K562 (cell line): Measurements from ENCODE around the gene ELF5. TPM values are rescaled to one million over a fixed set of nuclear protein-coding genes. Genes with fewer than 3 reads are reported as not detected.

ENCODE experiments used
- ATAC-seq: fragments of 200-7000 bp; cut with Tn5 transposase; 3 replicates; pipeline ENCODE4 v1.9.1; 2020; ENCODE audit warnings: moderate library complexity
- BruUV-seq: library from RNA; stranded (reverse); fragments of 400-500 nt; replicated peaks from 2 replicates; lab custom pipeline; 2021; lab: Mats Ljungman, UMichigan
- CTCF ChIA-PET: fragments of 300-600 bp; formaldehyde crosslinking; extraction: SDS; loops from one replicate; lab custom pipeline; 2021; ENCODE audit warnings: low intra/inter-chr PET ratio; lab: Yijun Ruan, JAX
- POLR2A ChIA-PET: fragments of 300-600, 350-650 bp; sonication (Branson Sonifier 250); formaldehyde crosslinking; extraction: SDS; loops from one replicate; lab custom pipeline; 2021; ENCODE audit warnings: antibody characterized with exemption, inconsistent platforms; lab: Yijun Ruan, JAX
- DNase-seq, 4 experiments: peaks; one replicate each; pipeline versions ENCODE4 v3.0.0 to v3.0.0-alpha.2; 2011 to 2018; ENCODE audit warnings: low spot score in 3 of 4, mixed read lengths in 3 of 4; ENCODE audit errors: extremely low read depth in 1 of 4
- FAIRE-seq: peaks from 2 replicates; lab custom pipeline; 2011; peaks lifted over from hg19 to GRCh38; lab: Jason Lieb, UNC
- H2AFZ ChIP-seq: 2 replicates; pipeline ENCODE4 v1.6.0; 2011; ENCODE audit warnings: low read depth, low read length, control low read depth, inconsistent platforms
- H3K27ac ChIP-seq: fragments of 200-600 bp; 3 replicates; pipeline ENCODE4 v1.8.0; 2011; ENCODE audit warnings: low read depth, mild to moderate bottlenecking, control low read depth, inconsistent platforms, low read length, moderate library complexity, mixed read lengths; ENCODE audit errors: extremely low read depth
- H3K27me3 ChIP-seq, 2 experiments: fragments of 300-600 bp in 1 of 2; 2 replicates in 1 of 2; 3 replicates in 1 of 2; pipeline versions ENCODE4 v1.6.0 to v1.8.0; 2011; ENCODE audit warnings: inconsistent platforms in 2 of 2, low read length in 2 of 2, mild to moderate bottlenecking in 1 of 2, mixed read lengths in 1 of 2, moderate library complexity in 1 of 2; ENCODE audit not compliant: control insufficient read depth in 2 of 2, insufficient read depth in 2 of 2
- H3K36me3 ChIP-seq: fragments of 300-600 bp; 3 replicates; pipeline ENCODE4 v1.8.0; 2011; ENCODE audit warnings: mild to moderate bottlenecking, low read length, inconsistent platforms; ENCODE audit not compliant: control insufficient read depth, insufficient read depth
- H3K4me1 ChIP-seq, 2 experiments: fragments of 200-600 bp in 1 of 2; replicated peaks in 1 of 2; 2 replicates in 1 of 2; 3 replicates in 1 of 2; pipeline versions ENCODE4 v1.5.1 to v1.8.0; 2011; ENCODE audit warnings: inconsistent platforms in 2 of 2, low read length in 2 of 2, mild to moderate bottlenecking in 1 of 2, mixed read lengths in 1 of 2, moderate library complexity in 1 of 2; ENCODE audit not compliant: control insufficient read depth in 2 of 2, insufficient read depth in 2 of 2
- H3K4me2 ChIP-seq: 2 replicates; pipeline ENCODE4 v1.6.1; 2011; ENCODE audit warnings: low read length, control low read depth, inconsistent platforms, mixed read lengths; ENCODE audit not compliant: insufficient read depth
- H3K4me3 ChIP-seq: fragments of 200-600 bp; sonication (generic), shearing (Covaris generic); 2 replicates; pipeline ENCODE4 v1.5.1; 2016; ENCODE audit warnings: control low read depth, inconsistent platforms
- H3K79me2 ChIP-seq: fragments of 200-600 bp; 3 replicates; pipeline ENCODE4 v1.8.0; 2011; ENCODE audit warnings: low read length, inconsistent platforms; ENCODE audit not compliant: control insufficient read depth, insufficient read depth
- H3K9ac ChIP-seq, 2 experiments: 2 replicates each; pipeline versions ENCODE4 v1.6.0 to v1.6.1; 2011; ENCODE audit warnings: low read depth in 2 of 2, low read length in 2 of 2, control low read depth in 1 of 2, inconsistent platforms in 1 of 2, mild to moderate bottlenecking in 1 of 2, mixed read lengths in 1 of 2; ENCODE audit not compliant: insufficient read depth in 1 of 2
- H3K9me1 ChIP-seq: one replicate; pipeline ENCODE4 v1.6.0; 2011; ENCODE audit warnings: inconsistent platforms, mild to moderate bottlenecking, low read length, moderate library complexity; ENCODE audit not compliant: control insufficient read depth, insufficient read depth
- H3K9me3 ChIP-seq: replicated peaks from 2 replicates; pipeline ENCODE4 v1.5.1; 2011; ENCODE audit warnings: low read depth, low read length, inconsistent platforms; ENCODE audit not compliant: control insufficient read depth, insufficient read depth
- H4K20me1 ChIP-seq: replicated peaks from 2 replicates; pipeline ENCODE4 v1.6.1; 2011; ENCODE audit warnings: low read length, inconsistent platforms, mixed read lengths; ENCODE audit not compliant: control insufficient read depth, insufficient read depth
- HMG20A ChIP-seq: fragments of 450-650 bp; formaldehyde crosslinking; conservative IDR thresholded peaks from 2 replicates; pipeline ENCODE4 v1.4.0; 2020; ENCODE audit warnings: mild to moderate bottlenecking, mixed read lengths
- HMG20B ChIP-seq: fragments of 250-450 bp; sonication (Bioruptor Pico); IDR thresholded peaks from 2 replicates; pipeline ENCODE4 v1.5.0; 2021; ENCODE audit warnings: mild to moderate bottlenecking
- MCM2 ChIP-seq: fragments of 450-650 bp; IDR thresholded peaks from 2 replicates; pipeline ENCODE4 v1.6.1; 2017; ENCODE audit warnings: low read depth, mild to moderate bottlenecking
- MXI1 ChIP-seq: IDR thresholded peaks from 2 replicates; pipeline ENCODE4 v1.6.1; 2011; ENCODE audit warnings: low read depth, mild to moderate bottlenecking, improper control_type of control experiment, low read length
- POU5F1 ChIP-seq: fragments of 150-350 bp; IDR thresholded peaks from 2 replicates; pipeline ENCODE4 v1.6.1; 2014; ENCODE audit warnings: borderline replicate concordance, low read length, low read depth, mild to moderate bottlenecking; ENCODE audit not compliant: partially characterized antibody
- PTBP1 ChIP-seq: fragments of 200-400 bp; formaldehyde crosslinking; IDR thresholded peaks from 2 replicates; pipeline ENCODE4 v1.6.1; 2017; ENCODE audit warnings: low read depth, low read length
- PYGO2 ChIP-seq: fragments of 450-650 bp; IDR thresholded peaks from 2 replicates; pipeline ENCODE4 v1.6.1; 2016; ENCODE audit warnings: mild to moderate bottlenecking, missing genetic modification characterization, moderate library complexity, missing compliant biosample characterization
- ZNF274 ChIP-seq: IDR thresholded peaks from 2 replicates; pipeline ENCODE4 v1.6.1; 2011; ENCODE audit warnings: low read depth, mild to moderate bottlenecking, low read length, moderate library complexity, borderline replicate concordance
- ZNF830 ChIP-seq: fragments of 250-450 bp; sonication (Bioruptor Pico); IDR thresholded peaks from 2 replicates; pipeline ENCODE4 v1.5.0; 2021; ENCODE audit warnings: mild to moderate bottlenecking
- WGBS: fragments of 100-300 bp; shearing (Covaris generic); methylation state at CpG from one replicate; pipeline ENCODE4 v1.1.6; 2016; ENCODE audit warnings: low coverage, mixed read lengths; ENCODE audit not compliant: insufficient coverage; ENCODE audit errors: missing lambda C conversion rate; 5-methylcytosine and 5-hydroxymethylcytosine counted together
- in situ Hi-C: fragments of 300-500 bp; cut with MboI; formaldehyde crosslinking; loops from 4 replicates; pipeline ENCODE4 v1.15.0; 2018; ENCODE audit warnings: inconsistent platforms, mixed read lengths
- intact Hi-C: fragments of 100-400 bp; cut with micrococcal nuclease; formaldehyde crosslinking; loops from 2 replicates; pipeline ENCODE4 v1.14.2; 2022
- polyA plus RNA-seq, 8 experiments: library from polyadenylated mRNA; depleted of rRNA in 4 of 8; stranded (reverse) in 5 of 8; unstranded in 3 of 8; fragments of >200 nt; fragmentation: Nextera tagmentation in 2 of 8; fragmentation: Illumina TruSeq in 1 of 8; extraction: Ambion mirVana in 2 of 8; extraction: Trizol in 1 of 8; gene quantifications; 2 replicates each; pipeline versions ENCODE4 v1.2.1 to v1.2.3, GENCODE V29; 2011 to 2014; ENCODE audit warnings: inconsistent platforms in 1 of 8, missing spikeins in 1 of 8
- total RNA-seq, 7 experiments: library from RNA; depleted of rRNA in 6 of 7; stranded (reverse); fragments of >200 nt in 6 of 7; fragmentation: Illumina TruSeq in 2 of 7; extraction: Trizol in 2 of 7; gene quantifications; 2 replicates each; pipeline versions ENCODE4 v1.2.1 to v1.2.3, GENCODE V29; 2011 to 2021; ENCODE audit warnings: low replicate concordance in 1 of 7
- TF ChIP-seq, protein P1 (sequence below): fragments of 250-450 bp; sonication (Bioruptor Pico); IDR thresholded peaks from 2 replicates; pipeline ENCODE4 v1.8.0; 2021; ENCODE audit warnings: borderline replicate concordance, mild to moderate bottlenecking, moderate library complexity; ENCODE audit not compliant: poor library complexity, severe bottlenecking
- TF ChIP-seq, protein P2 (sequence below): sonication (generic); formaldehyde crosslinking; IDR thresholded peaks from 2 replicates; pipeline ENCODE4 v1.8.1; 2023; ENCODE audit warnings: mild to moderate bottlenecking, missing genetic modification reagents

Gene ELF5
- total and polyA plus RNA-seq, 9 of the 15 experiments (the other 6 are each of a cell fraction or from before 2014, with no cell fraction given) = not detected

- ChIA-PET POLR2A (no interaction called here), CTCF (no interaction called here)
- DNase-seq = no peak
- no TSS peak for BruUV-seq
- Histone ChIP-seq H2AFZ (no peak overlapping the region), H3K9me3 (no peaks in the 10 kb centered on the region), H3K27me3 (no peaks in the 10 kb centered on the region; a peak in 1 of 5 replicates), H3K36me3 (no peaks in the 10 kb centered on the region), H3K4me2 (no peak overlapping the region), H3K4me1 (no peaks in the 10 kb centered on the region), H3K4me3 (no peak overlapping the region), H3K79me2 (no peaks in the 10 kb centered on the region), H3K9ac (no peak overlapping the region), H3K9me1 (no peaks in the 10 kb centered on the region), H4K20me1 (no peaks in the 10 kb centered on the region), H3K27ac (no peak overlapping the region)
- WGBS = 22% methylated on average over 6 of the region's 6 CpGs
- FAIRE-seq = no peak
- intact Hi-C loops (no loop called here), in situ Hi-C loops (no loop called here)
- TF ChIP-seq PTBP1 (no peak), POU5F1 (no peak), HMG20A (CRISPR knock-in tag) (no peak), MXI1 (no peak), HMG20B (no peak), PYGO2 (tag) (no peak), ZNF830 (CRISPR knock-in tag) (no peak), MCM2 (no peak), ZNF274 (no peak)
- TF ChIP-seq, protein P1, sequence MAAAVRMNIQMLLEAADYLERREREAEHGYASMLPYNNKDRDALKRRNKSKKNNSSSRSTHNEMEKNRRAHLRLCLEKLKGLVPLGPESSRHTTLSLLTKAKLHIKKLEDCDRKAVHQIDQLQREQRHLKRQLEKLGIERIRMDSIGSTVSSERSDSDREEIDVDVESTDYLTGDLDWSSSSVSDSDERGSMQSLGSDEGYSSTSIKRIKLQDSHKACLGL (CRISPR knock-in tag) = no peak
- TF ChIP-seq, protein P2, sequence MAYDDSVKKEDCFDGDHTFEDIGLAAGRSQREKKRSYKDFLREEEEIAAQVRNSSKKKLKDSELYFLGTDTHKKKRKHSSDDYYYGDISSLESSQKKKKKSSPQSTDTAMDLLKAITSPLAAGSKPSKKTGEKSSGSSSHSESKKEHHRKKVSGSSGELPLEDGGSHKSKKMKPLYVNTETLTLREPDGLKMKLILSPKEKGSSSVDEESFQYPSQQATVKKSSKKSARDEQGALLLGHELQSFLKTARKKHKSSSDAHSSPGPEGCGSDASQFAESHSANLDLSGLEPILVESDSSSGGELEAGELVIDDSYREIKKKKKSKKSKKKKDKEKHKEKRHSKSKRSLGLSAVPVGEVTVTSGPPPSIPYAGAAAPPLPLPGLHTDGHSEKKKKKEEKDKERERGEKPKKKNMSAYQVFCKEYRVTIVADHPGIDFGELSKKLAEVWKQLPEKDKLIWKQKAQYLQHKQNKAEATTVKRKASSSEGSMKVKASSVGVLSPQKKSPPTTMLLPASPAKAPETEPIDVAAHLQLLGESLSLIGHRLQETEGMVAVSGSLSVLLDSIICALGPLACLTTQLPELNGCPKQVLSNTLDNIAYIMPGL (CRISPR knock-in tag) = no peak
- ATAC-seq = no peak
Measured at GRCh38 chr11:34507156-34507555, 6.4 kb downstream of the ELF5 start.
